Suppressor macrophage (primary cell): ENCODE measurements around the gene NOG.

Source experiments
- DNase-seq, 4 experiments: peaks; one replicate each; pipeline ENCODE4 v3.0.0-alpha.2; 2020 to 2022

Gene NOG

GRCh38 chr17:56597495-56597990, 4.0 kb downstream of the NOG start:
- DNase-seq = peak in 1 of 4 experiments; percentile 17

GRCh38 chr17:56598466-56598865, 5.0 kb downstream of the NOG start:
- no peak for DNase-seq

GRCh38 chr17:56599088-56599487, 5.6 kb downstream of the NOG start:
- DNase-seq = peak in 2 of 4 experiments; percentile 4 to 11

- no peak for DNase-seq
Observed at GRCh38 chr17:56599566-56599965, 6.1 kb downstream of the NOG start.

GRCh38 chr17:56600256-56600655, 6.8 kb downstream of the NOG start:
- no peak for DNase-seq

GRCh38 chr17:56601591-56601990, 8.1 kb downstream of the NOG start:
- no peak for DNase-seq

GRCh38 chr17:56602292-56603130, 9.0 kb downstream of the NOG start:
- no peak for DNase-seq

GRCh38 chr17:56603486-56604238, 10.2 kb downstream of the NOG start:
- no peak for DNase-seq

GRCh38 chr17:56604691-56605290, 11.3 kb downstream of the NOG start:
- DNase-seq = no peak

GRCh38 chr17:56608944-56609343, 15.4 kb downstream of the NOG start:
- DNase-seq = no peak

GRCh38 chr17:56610321-56610720, 16.8 kb downstream of the NOG start:
- DNase-seq = peak in 2 of 4 experiments; percentile 32 to 55

GRCh38 chr17:56613131-56613530, 19.6 kb downstream of the NOG start:
- DNase-seq = no peak

- DNase-seq = no peak
Observed at GRCh38 chr17:56614522-56614921, 21.0 kb downstream of the NOG start.

GRCh38 chr17:56616239-56616638, 22.7 kb downstream of the NOG start:
- no peak for DNase-seq

- DNase-seq = no peak
Observed at GRCh38 chr17:56623383-56623782, 29.9 kb downstream of the NOG start.

- peak; percentile 62 to 85 (median 76) for DNase-seq
Observed at GRCh38 chr17:56624309-56624708, 30.8 kb downstream of the NOG start.

- no peak for DNase-seq
Observed at GRCh38 chr17:56624912-56625311, 31.4 kb downstream of the NOG start.

GRCh38 chr17:56629531-56630075, 36.1 kb downstream of the NOG start:
- peak in 3 of 4 experiments; percentile 11 to 21 (median 20) for DNase-seq

- DNase-seq = no peak
Observed at GRCh38 chr17:56630202-56630601, 36.7 kb downstream of the NOG start.

GRCh38 chr17:56633681-56634080, 40.2 kb downstream of the NOG start:
- no peak for DNase-seq

- DNase-seq = no peak
Observed at GRCh38 chr17:56635641-56636040, 42.1 kb downstream of the NOG start.

GRCh38 chr17:56636265-56636664, 42.8 kb downstream of the NOG start:
- no peak for DNase-seq

- DNase-seq = no peak
Observed at GRCh38 chr17:56637254-56637653, 43.8 kb downstream of the NOG start.
